HG03354 (cell line): ENCODE measurements around the gene EP300.
"Not testable (repeated sequence)": the region's sequence is repeated elsewhere in the genome, so short reads cannot be mapped to it uniquely, and the experiment has no call there.

Experiments
- ATAC-seq: cut with Tn5 transposase; IDR thresholded peaks from one replicate; pipeline ENCODE4 v1.9.1; 2021; ENCODE audit warnings: mild to moderate bottlenecking; ENCODE audit not compliant: unreplicated experiment, poor library complexity, severe bottlenecking

The EP300 gene

GRCh38 chr22:41092023-41092817, at the start of gene EP300:
EP300 (plus strand) TSS chr22:41092592; CDS start chr22:41093005, 413 bp downstream.
- ATAC-seq = peak; percentile 42

GRCh38 chr22:41043722-41044121, 48.7 kb upstream of the EP300 start:
- ATAC-seq = no peak

GRCh38 chr22:41045575-41045974, 46.8 kb upstream of the EP300 start:
- ATAC-seq = not testable (repeated sequence)

GRCh38 chr22:41047801-41048211, 44.6 kb upstream of the EP300 start:
- ATAC-seq = no peak

GRCh38 chr22:41048345-41048744, 44.0 kb upstream of the EP300 start:
- not testable (repeated sequence) for ATAC-seq

- no peak for ATAC-seq
Observed at GRCh38 chr22:41048791-41049717, 43.3 kb upstream of the EP300 start.

GRCh38 chr22:41049795-41050194, 42.6 kb upstream of the EP300 start:
- not testable (repeated sequence) for ATAC-seq

- ATAC-seq = no peak
Observed at GRCh38 chr22:41050883-41051282, 41.5 kb upstream of the EP300 start.

- ATAC-seq = no peak
Observed at GRCh38 chr22:41052661-41053490, 39.5 kb upstream of the EP300 start.

GRCh38 chr22:41057076-41057475, 35.3 kb upstream of the EP300 start:
- ATAC-seq = no peak

- no peak for ATAC-seq
Observed at GRCh38 chr22:41062146-41062545, 30.2 kb upstream of the EP300 start.

- not testable (repeated sequence) for ATAC-seq
Observed at GRCh38 chr22:41064326-41064725, 28.1 kb upstream of the EP300 start.

GRCh38 chr22:41066341-41066740, 26.1 kb upstream of the EP300 start:
- not testable (repeated sequence) for ATAC-seq

- not testable (repeated sequence) for ATAC-seq
Observed at GRCh38 chr22:41067968-41068367, 24.4 kb upstream of the EP300 start.

GRCh38 chr22:41070665-41071331, 21.6 kb upstream of the EP300 start:
- no peak for ATAC-seq

GRCh38 chr22:41074061-41074460, 18.3 kb upstream of the EP300 start:
- ATAC-seq = no peak

- no peak for ATAC-seq
Observed at GRCh38 chr22:41074466-41074865, 17.9 kb upstream of the EP300 start.

GRCh38 chr22:41074941-41075710, 17.3 kb upstream of the EP300 start:
- ATAC-seq = no peak

- ATAC-seq = no peak
Observed at GRCh38 chr22:41075946-41076345, 16.4 kb upstream of the EP300 start.
